ENCODE measurements around the gene CLSTN3.

- TF ChIP-seq, protein P1, sequence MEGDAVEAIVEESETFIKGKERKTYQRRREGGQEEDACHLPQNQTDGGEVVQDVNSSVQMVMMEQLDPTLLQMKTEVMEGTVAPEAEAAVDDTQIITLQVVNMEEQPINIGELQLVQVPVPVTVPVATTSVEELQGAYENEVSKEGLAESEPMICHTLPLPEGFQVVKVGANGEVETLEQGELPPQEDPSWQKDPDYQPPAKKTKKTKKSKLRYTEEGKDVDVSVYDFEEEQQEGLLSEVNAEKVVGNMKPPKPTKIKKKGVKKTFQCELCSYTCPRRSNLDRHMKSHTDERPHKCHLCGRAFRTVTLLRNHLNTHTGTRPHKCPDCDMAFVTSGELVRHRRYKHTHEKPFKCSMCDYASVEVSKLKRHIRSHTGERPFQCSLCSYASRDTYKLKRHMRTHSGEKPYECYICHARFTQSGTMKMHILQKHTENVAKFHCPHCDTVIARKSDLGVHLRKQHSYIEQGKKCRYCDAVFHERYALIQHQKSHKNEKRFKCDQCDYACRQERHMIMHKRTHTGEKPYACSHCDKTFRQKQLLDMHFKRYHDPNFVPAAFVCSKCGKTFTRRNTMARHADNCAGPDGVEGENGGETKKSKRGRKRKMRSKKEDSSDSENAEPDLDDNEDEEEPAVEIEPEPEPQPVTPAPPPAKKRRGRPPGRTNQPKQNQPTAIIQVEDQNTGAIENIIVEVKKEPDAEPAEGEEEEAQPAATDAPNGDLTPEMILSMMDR (conservative IDR thresholded peaks at IDR 0.05): peak; percentile 82
- no peak for TF ChIP-seq EZH2 (IDR thresholded peaks at IDR 0.05; ENCODE audit: low read depth)
Measured at GRCh38 chr12:7162691-7163114, 32.5 kb downstream of the CLSTN3 start.
